Lung (tissue), 12 donors: Measurements from ENCODE around the gene SF3B6. TPM values are rescaled to one million over a fixed set of nuclear protein-coding genes. Genes with fewer than 3 reads are reported as not detected.

Experiments
- ATAC-seq: fragments of 200-7000 bp; cut with Tn5 transposase; one replicate; pipeline ENCODE4 v1.9.1; 2020; ENCODE audit warnings: moderate number of reproducible peaks; ENCODE audit not compliant: insufficient read depth, low FRiP score
- DNase-seq, 3 donors: peaks; one replicate each; pipeline ENCODE4 v3.0.0-alpha.2; 2013 to 2017
- H3K27ac ChIP-seq, 2 donors: one replicate each; pipeline ENCODE4 v1.5.1; 2013; ENCODE audit warnings: mild to moderate bottlenecking in 2 of 2, moderate library complexity in 2 of 2, control low read depth in 1 of 2, inconsistent platforms in 1 of 2, low read depth in 1 of 2, low read length in 1 of 2
- H3K27me3 ChIP-seq, 3 donors: one replicate each; pipeline ENCODE4 v1.5.1; 2013; ENCODE audit warnings: low read length in 2 of 3; ENCODE audit not compliant: control insufficient read depth in 3 of 3, insufficient read depth in 3 of 3
- H3K36me3 ChIP-seq, 4 donors: one replicate each; pipeline ENCODE4 v1.5.1; 2013; ENCODE audit warnings: low read length in 4 of 4, mild to moderate bottlenecking in 1 of 4, moderate library complexity in 1 of 4; ENCODE audit not compliant: control insufficient read depth in 4 of 4, insufficient read depth in 4 of 4
- H3K4me1 ChIP-seq, 5 donors: one replicate each; pipeline ENCODE4 v1.5.1; 2013; ENCODE audit warnings: low read length in 5 of 5, mild to moderate bottlenecking in 2 of 5, moderate library complexity in 1 of 5; ENCODE audit not compliant: control insufficient read depth in 5 of 5, insufficient read depth in 5 of 5
- H3K4me3 ChIP-seq: one replicate; pipeline ENCODE4 v1.5.1; 2013; ENCODE audit warnings: mild to moderate bottlenecking, control low read depth, moderate library complexity
- H3K9ac ChIP-seq, 2 donors: one replicate each; pipeline ENCODE4 v1.5.1; 2013; ENCODE audit warnings: low read length in 2 of 2, control low read depth in 1 of 2; ENCODE audit not compliant: insufficient read depth in 1 of 2
- H3K9me3 ChIP-seq, 4 donors: one replicate each; pipeline ENCODE4 v1.5.1; 2013; ENCODE audit warnings: low read length in 3 of 4, mild to moderate bottlenecking in 1 of 4, moderate library complexity in 1 of 4; ENCODE audit not compliant: control insufficient read depth in 4 of 4, insufficient read depth in 3 of 4
- WGBS, 2 donors: extraction: QIAGEN DNeasy Blood & Tissue Kit; methylation state at CpG; one replicate each; pipeline ENCODE4 v1.1.7; 2013; 5-methylcytosine and 5-hydroxymethylcytosine counted together
- polyA plus RNA-seq, 2 donors: library from polyadenylated mRNA; stranded (reverse); fragments of 200-250 nt; gene quantifications; one replicate each; pipeline ENCODE4 v1.2.1, GENCODE V29; 2013
- total RNA-seq, 2 donors: library from RNA; depleted of rRNA in 1 of 2; stranded (reverse); fragments of >200 nt in 1 of 2; gene quantifications; one replicate each; pipeline ENCODE4 v1.2.1, GENCODE V29; 2014 to 2021
- TF ChIP-seq, protein P1 (sequence below): IDR thresholded peaks from 2 replicates; pipeline ENCODE4 v1.5.1; 2012; ENCODE audit warnings: mild to moderate bottlenecking; ENCODE audit errors: control extremely low read depth, extremely low read depth
- donor health status: control.
- donor health status: control.
- donor health status: Bipolar disorder and iron deficiency.
- donor health status: healthy.
- donor health status: DM: yes; HTN: yes; CAD: no.

The SF3B6 gene
- total and polyA plus RNA-seq, 4 donors: 56.1 to 148 (median 111) TPM

GRCh38 chr2:24049485-24050021 is 26.6 kb downstream of the SF3B6 start, which contains the start of gene FKBP1B:
Gene FKBP1B (plus strand): TSS chr2:24049741. CDS start chr2:24049850, 109 bp downstream.
- no peaks in the 10 kb centered on the region for H3K27me3 ChIP-seq
- peak within 1 kb of the TSS; percentile 73 for H3K4me3 ChIP-seq
- DNase-seq (peak; percentile 47 to 66 (median 63)), ATAC-seq (peak; percentile 50)
- peak within 1 kb of the TSS in 1 of 2 donors; percentile 54 for H3K27ac ChIP-seq
- peaks cover 0 to 22% (median 2%) of the 10 kb centered on the region in 5 donors for H3K4me1 ChIP-seq
- no peak within 1 kb of the TSS for H3K9ac ChIP-seq
- WGBS, 2 donors: 1% methylated on average over 41 to 52 of the region's 52 CpGs
- H3K9me3 ChIP-seq: no peaks in the 10 kb centered on the region
- TF ChIP-seq, protein P1, sequence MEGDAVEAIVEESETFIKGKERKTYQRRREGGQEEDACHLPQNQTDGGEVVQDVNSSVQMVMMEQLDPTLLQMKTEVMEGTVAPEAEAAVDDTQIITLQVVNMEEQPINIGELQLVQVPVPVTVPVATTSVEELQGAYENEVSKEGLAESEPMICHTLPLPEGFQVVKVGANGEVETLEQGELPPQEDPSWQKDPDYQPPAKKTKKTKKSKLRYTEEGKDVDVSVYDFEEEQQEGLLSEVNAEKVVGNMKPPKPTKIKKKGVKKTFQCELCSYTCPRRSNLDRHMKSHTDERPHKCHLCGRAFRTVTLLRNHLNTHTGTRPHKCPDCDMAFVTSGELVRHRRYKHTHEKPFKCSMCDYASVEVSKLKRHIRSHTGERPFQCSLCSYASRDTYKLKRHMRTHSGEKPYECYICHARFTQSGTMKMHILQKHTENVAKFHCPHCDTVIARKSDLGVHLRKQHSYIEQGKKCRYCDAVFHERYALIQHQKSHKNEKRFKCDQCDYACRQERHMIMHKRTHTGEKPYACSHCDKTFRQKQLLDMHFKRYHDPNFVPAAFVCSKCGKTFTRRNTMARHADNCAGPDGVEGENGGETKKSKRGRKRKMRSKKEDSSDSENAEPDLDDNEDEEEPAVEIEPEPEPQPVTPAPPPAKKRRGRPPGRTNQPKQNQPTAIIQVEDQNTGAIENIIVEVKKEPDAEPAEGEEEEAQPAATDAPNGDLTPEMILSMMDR: no peak
- H3K36me3 ChIP-seq: no peaks in the 10 kb centered on the region

GRCh38 chr2:24048769-24049484 is 27.2 kb downstream of the SF3B6 start:
- H3K27ac ChIP-seq: no peak overlapping the region
- no peaks in the 10 kb centered on the region for H3K9me3 ChIP-seq
- H3K4me3 ChIP-seq: peak overlapping the region; percentile 73
- ATAC-seq: no peak
- H3K4me1 ChIP-seq: peaks cover 0 to 22% (median 2%) of the 10 kb centered on the region in 5 donors
- TF ChIP-seq, protein P1: no peak
- no peaks in the 10 kb centered on the region for H3K27me3 ChIP-seq
- DNase-seq: peak in 1 of 3 donors; percentile 5
- H3K36me3 ChIP-seq: no peaks in the 10 kb centered on the region
- WGBS, 2 donors: 22 to 25% methylated on average over 23 of the region's 23 CpGs
- no peak overlapping the region for H3K9ac ChIP-seq

DNA sequence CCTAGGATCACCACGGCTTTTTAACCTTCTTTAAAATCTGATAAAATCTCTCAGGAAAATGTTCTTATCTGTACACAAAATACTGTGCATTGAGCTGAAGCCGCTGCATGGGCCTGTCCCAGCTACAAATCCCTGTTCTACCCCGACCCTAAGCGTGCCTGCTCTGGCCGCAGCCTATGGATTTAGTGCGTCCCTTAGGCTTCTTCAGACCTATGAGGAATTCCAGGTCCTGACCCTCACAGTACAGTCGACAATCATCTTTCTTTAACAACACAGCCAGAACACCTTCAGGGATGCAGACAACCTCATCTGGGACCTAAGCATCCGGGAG is 28.5 kb downstream of the SF3B6 start:
- TF ChIP-seq, protein P1: no peak
- peak overlapping the region in 1 of 2 donors; percentile 41 for H3K27ac ChIP-seq
- no peaks in the 10 kb centered on the region for H3K27me3 ChIP-seq
- ATAC-seq (no peak), DNase-seq (no peak)
- H3K36me3 ChIP-seq: no peaks in the 10 kb centered on the region
- no peaks in the 10 kb centered on the region for H3K9me3 ChIP-seq
- peaks cover 0 to 22% (median 4%) of the 10 kb centered on the region in 5 donors for H3K4me1 ChIP-seq
- H3K4me3 ChIP-seq: no peak overlapping the region
- 40 to 43% methylated on average over 8 of the region's 8 CpGs for WGBS, 2 donors
- H3K9ac ChIP-seq: no peak overlapping the region
